ENCODE measurements around the gene AFAP1. TPM values are rescaled to one million over a fixed set of nuclear protein-coding genes. Genes with fewer than 3 reads are reported as not detected.

Gene AFAP1
- total RNA-seq, 2 donors from 2014 or later: 18.2 to 22.5 TPM

DNA sequence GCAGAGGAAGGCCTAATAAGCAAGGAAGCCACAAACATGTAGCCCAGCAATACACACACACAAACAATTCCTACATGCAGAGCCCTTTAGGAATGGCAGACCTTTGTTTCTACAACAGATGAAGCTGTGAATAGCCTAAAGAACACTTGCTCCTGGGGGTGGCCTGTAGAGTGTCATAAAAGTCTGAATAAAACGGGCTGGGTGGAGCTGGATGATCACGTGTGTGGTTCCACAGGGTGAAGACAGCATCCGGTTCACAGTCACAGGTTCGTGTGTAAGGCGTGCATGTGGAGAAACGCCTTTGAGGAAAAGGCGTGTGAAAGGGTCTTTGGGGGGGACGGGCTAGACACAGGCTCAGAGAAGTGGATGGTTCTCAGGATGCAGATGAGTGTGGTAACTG is 156.1 kb downstream of the AFAP1 start:
- no peak overlapping the region for H3K4me3 Mint-ChIP-seq
- peaks cover 50% of the 10 kb centered on the region for H3K36me3 ChIP-seq (ENCODE audit: control insufficient read depth, insufficient read depth, low read length)
- no peak overlapping the region for H3K9ac ChIP-seq (ENCODE audit: extremely low read depth, low read length, poor library complexity, severe bottlenecking)
- H3K27ac Mint-ChIP-seq: no peak overlapping the region
- H3K9me3 ChIP-seq (ENCODE audit: control insufficient read depth, low read length): no peaks in the 10 kb centered on the region
- peaks cover 50% of the 10 kb centered on the region for H3K36me3 Mint-ChIP-seq (ENCODE audit: low read depth)
- no peaks in the 10 kb centered on the region for H3K27me3 Mint-ChIP-seq (ENCODE audit: insufficient read depth)
- no peak overlapping the region for H3K4me3 ChIP-seq (ENCODE audit: low read length)
- no peaks in the 10 kb centered on the region for H3K4me1 ChIP-seq (ENCODE audit: control insufficient read depth, insufficient read depth, low read length)
- H3K27ac ChIP-seq (ENCODE audit: low read depth, low read length): no peak overlapping the region
- WGBS, 2 experiments (ENCODE audit: insufficient coverage in 1 of 2, insufficient read length in 1 of 2): 92 to 95% methylated on average over 8 of the region's 8 CpGs
- H3K4me1 Mint-ChIP-seq: no peaks in the 10 kb centered on the region
- no peaks in the 10 kb centered on the region for H3K27me3 ChIP-seq (ENCODE audit: control insufficient read depth, insufficient read depth, low read length, poor library complexity, severe bottlenecking)
- TF ChIP-seq, protein P1, sequence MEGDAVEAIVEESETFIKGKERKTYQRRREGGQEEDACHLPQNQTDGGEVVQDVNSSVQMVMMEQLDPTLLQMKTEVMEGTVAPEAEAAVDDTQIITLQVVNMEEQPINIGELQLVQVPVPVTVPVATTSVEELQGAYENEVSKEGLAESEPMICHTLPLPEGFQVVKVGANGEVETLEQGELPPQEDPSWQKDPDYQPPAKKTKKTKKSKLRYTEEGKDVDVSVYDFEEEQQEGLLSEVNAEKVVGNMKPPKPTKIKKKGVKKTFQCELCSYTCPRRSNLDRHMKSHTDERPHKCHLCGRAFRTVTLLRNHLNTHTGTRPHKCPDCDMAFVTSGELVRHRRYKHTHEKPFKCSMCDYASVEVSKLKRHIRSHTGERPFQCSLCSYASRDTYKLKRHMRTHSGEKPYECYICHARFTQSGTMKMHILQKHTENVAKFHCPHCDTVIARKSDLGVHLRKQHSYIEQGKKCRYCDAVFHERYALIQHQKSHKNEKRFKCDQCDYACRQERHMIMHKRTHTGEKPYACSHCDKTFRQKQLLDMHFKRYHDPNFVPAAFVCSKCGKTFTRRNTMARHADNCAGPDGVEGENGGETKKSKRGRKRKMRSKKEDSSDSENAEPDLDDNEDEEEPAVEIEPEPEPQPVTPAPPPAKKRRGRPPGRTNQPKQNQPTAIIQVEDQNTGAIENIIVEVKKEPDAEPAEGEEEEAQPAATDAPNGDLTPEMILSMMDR (conservative IDR thresholded peaks at IDR 0.05): no peak
- H3K9me3 Mint-ChIP-seq: no peaks in the 10 kb centered on the region
- no peak for DNase-seq

DNA sequence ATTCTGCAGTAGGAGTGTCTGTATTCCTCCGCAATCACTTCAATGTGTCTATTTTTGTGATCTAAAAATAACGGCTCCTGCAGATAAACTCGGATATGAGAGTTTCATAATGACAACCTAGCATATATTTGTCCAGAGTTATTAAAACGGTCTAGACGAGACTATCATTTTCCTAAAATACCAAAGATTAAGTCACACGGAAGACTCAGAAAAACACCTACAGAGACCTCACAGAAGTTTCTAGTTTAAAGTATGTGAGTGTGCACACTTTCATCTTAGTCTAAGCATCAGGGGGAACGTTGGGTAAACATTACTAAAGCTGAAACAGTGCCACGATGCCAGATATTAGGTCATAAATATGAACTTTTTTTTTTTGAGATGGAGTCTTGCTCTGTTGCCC is 156.9 kb downstream of the AFAP1 start:
- no peak for DNase-seq
- no peaks in the 10 kb centered on the region for H3K27me3 Mint-ChIP-seq (ENCODE audit: insufficient read depth)
- Histone ChIP-seq H3K4me3 (ENCODE audit: low read length) (no peak overlapping the region), H3K36me3 (ENCODE audit: control insufficient read depth, insufficient read depth, low read length) (peaks cover 57% of the 10 kb centered on the region), H3K9ac (ENCODE audit: extremely low read depth, low read length, poor library complexity, severe bottlenecking) (no peak overlapping the region), H3K4me1 (ENCODE audit: control insufficient read depth, insufficient read depth, low read length) (no peaks in the 10 kb centered on the region), H3K9me3 (ENCODE audit: control insufficient read depth, low read length) (no peaks in the 10 kb centered on the region), H3K27ac (ENCODE audit: low read depth, low read length) (no peak overlapping the region), H3K27me3 (ENCODE audit: control insufficient read depth, insufficient read depth, low read length, poor library complexity, severe bottlenecking) (no peaks in the 10 kb centered on the region)
- WGBS, 2 experiments (ENCODE audit: insufficient coverage in 1 of 2, insufficient read length in 1 of 2): 94 to 99% methylated on average over 7 to 8 of the region's 8 CpGs
- H3K27ac Mint-ChIP-seq: no peak overlapping the region
- TF ChIP-seq, protein P1 (conservative IDR thresholded peaks at IDR 0.05): no peak
- no peak overlapping the region for H3K4me3 Mint-ChIP-seq
- no peaks in the 10 kb centered on the region for H3K9me3 Mint-ChIP-seq
- H3K4me1 Mint-ChIP-seq: no peaks in the 10 kb centered on the region
- peaks cover 57% of the 10 kb centered on the region for H3K36me3 Mint-ChIP-seq (ENCODE audit: low read depth)

DNA sequence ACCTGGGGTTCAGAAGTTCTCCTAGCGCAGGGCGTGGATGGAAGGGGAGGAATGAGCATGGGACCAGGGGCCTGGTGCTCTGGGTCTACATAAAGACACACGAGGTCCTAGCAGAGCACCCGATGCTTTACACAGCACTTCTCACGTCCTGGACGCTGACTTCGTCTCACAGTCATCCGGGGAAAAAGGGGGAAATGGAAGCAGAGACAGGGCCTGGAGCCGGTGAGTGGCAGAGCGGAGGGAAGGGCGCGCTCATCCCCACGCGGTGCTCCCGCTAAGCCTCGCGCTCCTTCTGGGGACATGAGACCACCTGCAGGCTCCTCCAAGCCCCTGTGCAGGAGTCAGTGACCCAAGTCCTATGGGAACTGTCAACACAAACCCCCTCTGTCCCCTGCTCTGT is 157.7 kb downstream of the AFAP1 start:
- H3K9me3 ChIP-seq (ENCODE audit: control insufficient read depth, low read length): no peaks in the 10 kb centered on the region

More for the DNA sequence above, 157.7 kb downstream of the AFAP1 start:
- H3K27ac Mint-ChIP-seq: no peak overlapping the region
- H3K27me3 Mint-ChIP-seq (ENCODE audit: insufficient read depth): no peaks in the 10 kb centered on the region
- H3K4me1 Mint-ChIP-seq: peaks cover under 1% of the 10 kb centered on the region
- H3K4me3 Mint-ChIP-seq: no peak overlapping the region
- no peak for DNase-seq
- 92% methylated on average over 15 to 17 of the region's 17 CpGs for WGBS, 2 experiments (ENCODE audit: insufficient coverage in 1 of 2, insufficient read length in 1 of 2)
- Histone ChIP-seq H3K4me1 (ENCODE audit: control insufficient read depth, insufficient read depth, low read length) (no peaks in the 10 kb centered on the region), H3K27ac (ENCODE audit: low read depth, low read length) (no peak overlapping the region), H3K27me3 (ENCODE audit: control insufficient read depth, insufficient read depth, low read length, poor library complexity, severe bottlenecking) (no peaks in the 10 kb centered on the region), H3K36me3 (ENCODE audit: control insufficient read depth, insufficient read depth, low read length) (peaks cover 58% of the 10 kb centered on the region), H3K4me3 (ENCODE audit: low read length) (no peak overlapping the region), H3K9ac (ENCODE audit: extremely low read depth, low read length, poor library complexity, severe bottlenecking) (no peak overlapping the region)
- no peaks in the 10 kb centered on the region for H3K9me3 Mint-ChIP-seq
- TF ChIP-seq, protein P1 (conservative IDR thresholded peaks at IDR 0.05): no peak
- peaks cover 62% of the 10 kb centered on the region for H3K36me3 Mint-ChIP-seq (ENCODE audit: low read depth)
